Stomach (tissue), 9 donors: Measurements from ENCODE around the gene CCDC170. TPM values are rescaled to one million over a fixed set of nuclear protein-coding genes. Genes with fewer than 3 reads are reported as not detected.

Source experiments
- DNase-seq, 2 donors: peaks; one replicate each; pipeline versions ENCODE4 v3.0.0 to v3.0.0-alpha.2; 2013 to 2019
- H3K27ac ChIP-seq, 5 donors: fragments of 200-600 bp in 4 of 5; sonication (generic) in 4 of 5; one replicate each; pipeline ENCODE4 v1.5.1; 2013 to 2019; ENCODE audit warnings: mild to moderate bottlenecking in 1 of 5, moderate library complexity in 1 of 5
- H3K27me3 ChIP-seq, 3 donors: fragments of 200-600 bp; sonication (generic); one replicate each; pipeline ENCODE4 v1.5.1; 2017 to 2019; ENCODE audit warnings: mixed run types in 1 of 3
- H3K36me3 ChIP-seq, 4 donors: fragments of 200-600 bp; sonication (generic); 1 replicate in 3 of 4; 2 replicates in 1 of 4; pipeline ENCODE4 v1.5.1; 2016 to 2019
- H3K4me1 ChIP-seq, 4 donors: fragments of 200-600 bp; sonication (generic); one replicate each; pipeline ENCODE4 v1.5.1; 2016 to 2019
- H3K4me3 ChIP-seq, 4 donors: fragments of 200-600 bp; sonication (generic) in 3 of 4; one replicate each; pipeline ENCODE4 v1.5.1; 2016 to 2019; ENCODE audit warnings: mild to moderate bottlenecking in 1 of 4
- H3K9me3 ChIP-seq, 4 donors: fragments of 200-600 bp; sonication (generic); one replicate each; pipeline ENCODE4 v1.5.1; 2016 to 2019
- CTCF ChIP-seq, 7 experiments: fragments of 450-650 bp in 4 of 7; fragments of 200-600 bp in 3 of 7; sonication (generic) in 3 of 7; IDR thresholded peaks; one replicate each; pipeline ENCODE4 v1.5.1; 2016 to 2019; ENCODE audit warnings: antibody characterized with exemption in 7 of 7, control low read depth in 2 of 7, mild to moderate bottlenecking in 1 of 7
- EP300 ChIP-seq: sonication (generic); formaldehyde crosslinking; IDR thresholded peaks from one replicate; pipeline ENCODE4 v1.6.1; 2017; ENCODE audit warnings: antibody characterized with exemption
- POLR2A ChIP-seq, 4 donors: fragments of 450-650 bp; IDR thresholded peaks; one replicate each; pipeline ENCODE4 v1.6.1; 2016; ENCODE audit warnings: antibody characterized with exemption in 4 of 4, control low read depth in 2 of 4, mild to moderate bottlenecking in 1 of 4, moderate library complexity in 1 of 4
- POLR2AphosphoS5 ChIP-seq, 3 donors: sonication (generic); formaldehyde crosslinking; IDR thresholded peaks; one replicate each; pipeline ENCODE4 v1.6.1; 2016; ENCODE audit warnings: antibody characterized with exemption in 3 of 3
- WGBS, 5 donors: extraction: QIAGEN DNeasy Blood & Tissue Kit in 3 of 5; methylation state at CpG; one replicate each; pipeline versions ENCODE4 v1.1.5 to v1.1.7; 2013 to 2018; 5-methylcytosine and 5-hydroxymethylcytosine counted together
- intact Hi-C: fragments of 100-400 bp; cut with DNase I; formaldehyde crosslinking; loops from one replicate; pipeline ENCODE4 v1.15.1; 2023; ENCODE audit warnings: low total_unique reads
- polyA plus RNA-seq, 3 donors: library from polyadenylated mRNA; stranded (reverse); fragments of 200-250 nt; gene quantifications; one replicate each; pipeline ENCODE4 v1.2.3, GENCODE V29; 2013
- total RNA-seq, 5 donors: library from RNA; depleted of rRNA; stranded (reverse); fragments of >200 nt; gene quantifications; one replicate each; pipeline versions ENCODE4 v1.1.0 to v1.2.3, GENCODE V29; 2014 to 2016
- donor health status: healthy with polysubstance abuse.
- donor health status: Bipolar disorder and iron deficiency.
- donor health status: healthy.

CCDC170 gene
- total and polyA plus RNA-seq, 8 donors, result 0.05 to 3.6 (median 0.61) TPM; not detected in 1

DNA sequence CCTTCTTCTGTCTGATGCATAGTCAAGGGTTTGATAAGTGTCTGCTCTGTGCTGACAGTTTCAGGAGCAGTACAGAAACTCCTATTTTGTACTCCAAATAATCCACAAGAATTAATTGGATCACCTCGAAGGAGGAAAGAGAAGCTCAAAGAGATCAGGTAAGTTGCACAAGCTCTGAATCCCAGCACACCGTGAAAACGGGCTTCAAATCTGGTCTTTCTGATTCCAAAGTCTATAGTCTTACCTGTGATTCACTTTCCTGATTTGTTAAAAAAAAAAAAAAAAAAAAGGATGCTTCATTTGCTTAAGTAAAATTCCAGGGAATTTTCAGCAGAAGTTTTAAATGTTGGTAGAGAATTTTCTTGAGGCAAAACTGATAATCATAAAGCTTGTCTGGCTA is 157.8 kb downstream of the CCDC170 start:
- Histone ChIP-seq H3K36me3 (no peaks in the 10 kb centered on the region), H3K9me3 (peaks cover 0 to 15% (median 8%) of the 10 kb centered on the region in 4 donors), H3K4me3 (no peak overlapping the region), H3K27me3 (no peaks in the 10 kb centered on the region), H3K4me1 (no peaks in the 10 kb centered on the region), H3K27ac (no peak overlapping the region)
- DNase-seq, result no peak
- intact Hi-C loops, result no loop called here
- TF ChIP-seq POLR2AphosphoS5 (IDR thresholded peaks at IDR 0.05) (no peak), CTCF (IDR thresholded peaks at IDR 0.05) (no peak), POLR2A (IDR thresholded peaks at IDR 0.05) (no peak), EP300 (no peak)
- WGBS, 5 donors, result 91 to 96% (median 94%) methylated on average over 3 of the region's 3 CpGs

GRCh38 chr6:151652325-151652724 is 158.5 kb downstream of the CCDC170 start:
- Histone ChIP-seq H3K27ac (no peak overlapping the region), H3K4me3 (no peak overlapping the region), H3K9me3 (peaks cover 0 to 15% (median 8%) of the 10 kb centered on the region in 4 donors), H3K4me1 (no peaks in the 10 kb centered on the region), H3K36me3 (no peaks in the 10 kb centered on the region), H3K27me3 (no peaks in the 10 kb centered on the region)
- intact Hi-C loops, result no loop called here
- DNase-seq, result no peak
- 36 to 60% (median 52%) methylated on average over 2 of the region's 2 CpGs for WGBS, 5 donors
- no peak for TF ChIP-seq EP300
- no peak for TF ChIP-seq CTCF (IDR thresholded peaks at IDR 0.05)
- no peak for TF ChIP-seq POLR2A (IDR thresholded peaks at IDR 0.05)
- TF ChIP-seq POLR2AphosphoS5 (IDR thresholded peaks at IDR 0.05), result no peak

- Histone ChIP-seq H3K4me1 (no peaks in the 10 kb centered on the region), H3K27ac (no peak overlapping the region), H3K27me3 (no peaks in the 10 kb centered on the region), H3K9me3 (peaks cover 0 to 15% (median 8%) of the 10 kb centered on the region in 4 donors), H3K4me3 (no peak overlapping the region), H3K36me3 (no peaks in the 10 kb centered on the region)
- intact Hi-C loops, result no loop called here
- no peak for DNase-seq
- WGBS, 5 donors, result 91 to 97% (median 95%) methylated on average over 2 of the region's 2 CpGs
- no peak for TF ChIP-seq POLR2AphosphoS5 (IDR thresholded peaks at IDR 0.05)
- no peak for TF ChIP-seq EP300
- no peak for TF ChIP-seq CTCF (IDR thresholded peaks at IDR 0.05)
- no peak for TF ChIP-seq POLR2A (IDR thresholded peaks at IDR 0.05)
Observed at GRCh38 chr6:151655099-151655498, 161.3 kb downstream of the CCDC170 start.

- intact Hi-C loops, result no loop called here
- Histone ChIP-seq H3K27me3 (no peaks in the 10 kb centered on the region), H3K4me1 (no peaks in the 10 kb centered on the region), H3K9me3 (peaks cover 0 to 15% (median 8%) of the 10 kb centered on the region in 4 donors), H3K27ac (no peak overlapping the region), H3K36me3 (no peaks in the 10 kb centered on the region), H3K4me3 (no peak overlapping the region)
- DNase-seq, result no peak
- WGBS, 5 donors, result 79 to 92% (median 87%) methylated on average over 4 of the region's 4 CpGs
- TF ChIP-seq CTCF (IDR thresholded peaks at IDR 0.05) (no peak), EP300 (no peak), POLR2A (IDR thresholded peaks at IDR 0.05) (no peak), POLR2AphosphoS5 (IDR thresholded peaks at IDR 0.05) (no peak)
Observed at GRCh38 chr6:151656392-151656791, 162.6 kb downstream of the CCDC170 start.
